HFF-Myc (cell line): Measurements from ENCODE around the gene GAS7.

ENCODE experiments used
- DNase-seq: peaks from one replicate; pipeline ENCODE4 v3.0.0-alpha.2; 2011; ENCODE audit warnings: low read depth; ENCODE audit errors: extremely low read depth
- H3K4me3 ChIP-seq: replicated peaks from 2 replicates; pipeline ENCODE4 v1.5.1; 2011; ENCODE audit warnings: low read depth, mild to moderate bottlenecking, control low read depth, low read length
- TF ChIP-seq, protein P1 (sequence below): IDR thresholded peaks from 2 replicates; pipeline ENCODE4 v1.5.1; 2012; ENCODE audit warnings: mild to moderate bottlenecking, low read depth, low read length, control low read depth; ENCODE audit errors: missing control alignments

Gene GAS7

DNA sequence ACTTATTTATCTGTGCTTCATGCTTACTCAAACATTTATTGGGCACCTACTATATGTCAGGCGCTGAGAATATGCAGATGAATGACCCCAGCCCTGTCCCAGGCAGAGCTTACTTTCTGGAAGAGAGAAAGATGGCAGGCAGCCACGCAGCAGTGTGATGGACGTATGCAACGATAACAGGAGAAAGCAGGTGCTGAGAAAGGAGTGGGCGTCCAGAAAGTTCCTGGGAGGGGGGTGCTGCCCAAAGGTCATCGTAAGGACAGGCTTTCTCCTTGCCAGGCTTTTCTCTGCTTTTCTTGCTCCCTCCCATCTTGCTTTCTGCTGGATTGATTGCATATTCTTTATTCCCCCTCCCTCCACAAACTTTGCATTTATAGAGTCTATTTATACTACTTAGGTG lies 124.5 kb downstream of the GAS7 start:
- TF ChIP-seq, protein P1, sequence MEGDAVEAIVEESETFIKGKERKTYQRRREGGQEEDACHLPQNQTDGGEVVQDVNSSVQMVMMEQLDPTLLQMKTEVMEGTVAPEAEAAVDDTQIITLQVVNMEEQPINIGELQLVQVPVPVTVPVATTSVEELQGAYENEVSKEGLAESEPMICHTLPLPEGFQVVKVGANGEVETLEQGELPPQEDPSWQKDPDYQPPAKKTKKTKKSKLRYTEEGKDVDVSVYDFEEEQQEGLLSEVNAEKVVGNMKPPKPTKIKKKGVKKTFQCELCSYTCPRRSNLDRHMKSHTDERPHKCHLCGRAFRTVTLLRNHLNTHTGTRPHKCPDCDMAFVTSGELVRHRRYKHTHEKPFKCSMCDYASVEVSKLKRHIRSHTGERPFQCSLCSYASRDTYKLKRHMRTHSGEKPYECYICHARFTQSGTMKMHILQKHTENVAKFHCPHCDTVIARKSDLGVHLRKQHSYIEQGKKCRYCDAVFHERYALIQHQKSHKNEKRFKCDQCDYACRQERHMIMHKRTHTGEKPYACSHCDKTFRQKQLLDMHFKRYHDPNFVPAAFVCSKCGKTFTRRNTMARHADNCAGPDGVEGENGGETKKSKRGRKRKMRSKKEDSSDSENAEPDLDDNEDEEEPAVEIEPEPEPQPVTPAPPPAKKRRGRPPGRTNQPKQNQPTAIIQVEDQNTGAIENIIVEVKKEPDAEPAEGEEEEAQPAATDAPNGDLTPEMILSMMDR: no peak
- DNase-seq: no peak

DNA sequence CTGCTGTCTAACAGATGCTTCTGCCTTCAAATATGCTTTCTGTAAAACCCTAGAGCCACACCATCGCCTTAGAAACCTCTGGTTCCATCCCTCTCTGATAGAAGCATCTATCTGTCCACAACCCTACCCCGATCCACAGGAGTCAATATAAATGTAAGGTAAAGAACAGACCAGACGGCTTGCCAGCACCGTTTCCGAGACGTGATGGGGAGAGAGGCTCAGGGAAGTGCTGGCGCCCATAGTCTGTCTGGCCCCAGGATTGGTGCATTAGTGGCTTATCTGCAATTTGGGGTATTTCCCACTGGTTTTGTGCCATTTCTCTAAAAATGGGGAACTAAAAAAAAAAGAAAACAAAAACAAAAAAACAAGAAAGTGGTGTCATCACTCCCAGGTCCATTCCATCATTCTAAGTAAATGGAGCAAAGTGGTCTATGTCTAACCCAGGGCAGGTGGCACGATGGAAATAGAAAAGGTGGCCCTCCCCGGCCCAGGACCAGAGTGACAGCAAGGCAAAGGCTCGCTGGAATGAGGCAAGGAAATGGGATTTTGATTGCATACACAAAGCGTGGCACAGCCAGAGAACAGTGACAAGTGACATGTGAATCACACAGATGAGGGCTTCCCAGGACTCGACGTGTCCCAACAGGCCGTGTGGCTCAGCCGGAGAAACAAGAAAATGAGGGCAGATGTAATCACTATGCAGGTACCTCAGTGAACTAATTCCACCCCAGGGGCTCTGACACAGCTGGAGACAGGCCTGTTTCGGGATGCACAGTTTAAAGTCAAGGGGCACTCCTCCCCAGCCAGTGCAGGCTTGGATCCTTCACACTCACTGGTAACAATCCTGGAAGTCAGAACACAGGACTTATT lies 125.6 kb downstream of the GAS7 start:
- TF ChIP-seq, protein P1: no peak
- no peak overlapping the region for H3K4me3 ChIP-seq
- DNase-seq: no peak

More for the DNA sequence above, 124.5 kb downstream of the GAS7 start:
- H3K4me3 ChIP-seq: no peak overlapping the region

DNA sequence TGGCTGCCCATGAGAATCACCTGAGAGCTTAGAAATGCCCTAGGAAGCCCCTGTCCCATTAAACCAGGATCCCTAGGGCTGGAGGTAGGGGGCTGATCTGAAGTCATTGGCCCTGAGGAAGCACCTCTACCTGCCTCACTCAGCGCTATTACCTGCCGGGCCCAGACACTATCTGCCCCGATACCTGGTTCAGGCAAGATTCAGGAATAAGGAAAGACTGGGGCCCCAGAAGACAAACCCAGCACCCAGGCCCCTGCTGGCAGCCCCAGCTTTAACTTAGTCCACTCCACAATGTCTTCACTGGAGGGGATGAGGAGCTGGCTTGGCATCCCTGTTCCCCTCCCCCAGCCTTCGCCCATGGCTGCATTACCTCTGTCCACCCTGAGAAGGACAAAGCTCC lies 126.3 kb downstream of the GAS7 start:
- no peak overlapping the region for H3K4me3 ChIP-seq
- TF ChIP-seq, protein P1: no peak
- no peak for DNase-seq

DNA sequence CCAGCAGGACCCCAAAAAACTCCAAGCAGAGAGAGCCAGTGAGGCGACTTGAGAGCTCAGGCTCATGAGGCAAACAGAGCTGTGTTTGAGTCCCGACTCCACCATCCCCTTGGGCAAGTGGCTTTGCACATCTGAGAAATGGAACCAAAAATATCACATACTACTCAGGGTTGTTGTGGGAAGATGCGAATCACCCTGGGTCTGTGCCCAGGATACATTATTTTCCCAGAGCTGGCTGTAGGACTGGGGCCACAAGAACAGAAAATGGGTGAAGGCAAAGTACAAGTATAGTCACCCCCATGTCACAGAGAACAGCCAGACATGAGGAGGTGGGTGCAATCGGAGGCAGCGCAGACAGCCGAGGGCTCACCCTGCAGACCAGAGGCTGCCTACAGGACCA lies 127.3 kb downstream of the GAS7 start:
- TF ChIP-seq, protein P1: no peak
- DNase-seq: no peak
- H3K4me3 ChIP-seq: no peak overlapping the region

DNA sequence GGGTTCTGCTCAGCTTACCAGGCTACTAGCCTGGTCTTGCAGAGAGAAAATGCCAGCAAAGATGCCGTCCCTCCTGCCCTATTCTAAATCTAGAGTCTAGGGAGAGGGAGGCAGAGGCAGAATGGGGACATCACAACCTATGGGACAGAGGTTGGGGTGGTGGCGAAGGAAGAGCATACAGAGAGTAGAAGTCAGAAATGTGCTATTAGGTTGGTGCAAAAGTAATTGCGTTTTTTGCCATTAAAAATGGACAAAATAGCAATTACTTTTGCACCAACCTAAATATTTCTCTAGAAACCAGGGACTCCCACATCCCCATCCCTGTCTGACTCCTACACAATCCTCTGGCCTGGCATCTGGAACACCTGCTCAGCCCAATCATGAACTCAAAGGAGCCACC lies 127.7 kb downstream of the GAS7 start:
- H3K4me3 ChIP-seq: no peak overlapping the region
- no peak for DNase-seq
- TF ChIP-seq, protein P1: no peak

DNA sequence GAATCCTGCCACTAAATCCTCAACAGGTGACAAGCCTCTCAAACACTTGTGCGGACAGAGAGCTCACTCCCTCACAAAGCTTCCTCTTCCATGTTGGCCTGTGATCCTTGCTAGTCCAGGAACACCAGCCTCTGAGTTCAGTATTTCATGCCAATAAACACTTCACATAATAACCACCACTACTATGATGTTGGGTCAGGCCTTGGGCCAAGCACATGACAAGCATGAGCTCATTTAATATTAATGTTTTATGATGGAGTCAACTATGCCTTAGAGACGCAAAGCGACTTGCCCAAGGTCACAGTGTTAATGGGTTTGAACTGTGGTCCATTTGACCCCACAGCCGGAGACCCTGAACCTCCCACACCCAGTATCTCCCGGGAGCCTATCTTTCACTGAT lies 129.1 kb downstream of the GAS7 start:
- DNase-seq: no peak
- TF ChIP-seq, protein P1: no peak
- no peak overlapping the region for H3K4me3 ChIP-seq
